HG03460 (cell line): Measurements from ENCODE around the gene DPP4.

ENCODE experiments used
- ATAC-seq: cut with Tn5 transposase; IDR thresholded peaks from one replicate; pipeline ENCODE4 v1.9.1; 2021; ENCODE audit not compliant: unreplicated experiment

DPP4 gene

DNA sequence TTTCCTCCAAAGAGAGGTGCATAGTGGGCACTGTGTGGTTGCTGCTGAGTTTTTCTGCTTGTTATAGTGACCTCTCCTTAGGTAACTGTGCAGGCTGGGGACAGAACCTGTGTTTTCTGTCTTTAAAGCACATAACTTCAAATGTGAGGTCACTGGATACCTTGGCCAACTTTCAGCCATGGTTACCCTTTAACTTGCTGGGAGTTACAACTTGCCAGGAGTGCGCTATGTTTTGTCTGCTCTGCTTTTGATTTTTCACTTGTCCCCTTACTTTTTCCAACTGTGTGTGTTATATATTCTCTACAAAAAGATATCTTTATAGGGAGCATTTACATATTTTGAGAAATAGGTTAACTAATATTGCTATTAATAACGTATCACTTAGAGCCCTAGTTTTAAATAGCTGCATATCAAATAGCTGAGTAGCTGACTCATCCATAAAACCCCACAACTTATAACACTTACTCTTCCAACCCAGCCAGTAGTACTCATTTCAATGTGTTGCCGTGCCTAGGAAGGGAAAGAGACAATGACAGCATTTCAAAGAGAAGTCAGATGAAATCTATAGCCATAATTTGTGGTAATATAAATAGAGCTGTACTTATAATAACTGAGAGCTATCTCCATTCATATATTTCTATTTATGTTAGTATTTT, 51.6 kb downstream of the DPP4 start:
- ATAC-seq, result no peak

DNA sequence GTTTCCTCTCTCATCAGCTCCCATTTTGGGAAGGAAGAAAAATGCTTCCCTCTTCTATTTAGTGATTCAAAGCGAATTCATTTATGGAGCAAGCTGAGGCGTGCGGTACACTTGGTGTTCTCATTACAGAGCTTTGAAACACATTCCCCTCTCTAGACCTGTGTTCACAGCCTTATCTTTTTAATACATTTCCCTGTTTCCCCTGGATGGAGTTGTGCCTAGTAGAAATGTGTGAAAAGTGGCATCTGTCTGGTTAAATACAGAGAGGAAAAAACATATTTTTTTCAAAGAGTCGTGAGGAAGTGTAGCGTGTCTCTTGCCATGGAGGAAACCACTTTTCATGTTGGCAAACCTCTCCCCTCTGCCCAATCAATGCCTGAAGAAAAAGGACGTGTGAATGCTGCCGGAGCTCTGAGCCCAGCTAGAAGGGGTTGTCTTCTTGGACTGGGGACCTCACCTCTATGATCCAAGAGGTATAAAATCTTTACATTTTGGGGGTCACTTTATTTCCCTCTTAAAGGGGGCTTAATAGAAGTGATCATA, 52.4 kb downstream of the DPP4 start:
- no peak for ATAC-seq

DNA sequence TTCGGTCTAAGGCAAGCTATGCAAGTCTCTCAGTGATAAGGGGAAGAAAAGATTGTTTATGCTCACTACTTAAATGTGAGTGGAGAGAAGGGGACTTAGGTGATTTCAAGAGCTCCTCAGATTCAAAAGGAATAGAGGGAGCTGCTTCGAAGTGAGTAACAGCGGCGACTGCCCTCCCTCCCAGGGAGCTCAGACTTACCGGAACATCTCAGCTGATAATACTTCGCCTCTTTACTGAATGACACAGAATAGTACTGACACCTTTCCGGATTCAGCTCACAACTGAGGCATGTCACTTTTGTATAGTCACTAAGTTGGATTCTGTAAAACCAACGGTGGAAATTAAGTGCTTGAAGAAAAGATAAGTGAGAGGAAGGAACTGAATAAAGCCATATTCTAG, 55.5 kb downstream of the DPP4 start:
- ATAC-seq, result no peak

DNA sequence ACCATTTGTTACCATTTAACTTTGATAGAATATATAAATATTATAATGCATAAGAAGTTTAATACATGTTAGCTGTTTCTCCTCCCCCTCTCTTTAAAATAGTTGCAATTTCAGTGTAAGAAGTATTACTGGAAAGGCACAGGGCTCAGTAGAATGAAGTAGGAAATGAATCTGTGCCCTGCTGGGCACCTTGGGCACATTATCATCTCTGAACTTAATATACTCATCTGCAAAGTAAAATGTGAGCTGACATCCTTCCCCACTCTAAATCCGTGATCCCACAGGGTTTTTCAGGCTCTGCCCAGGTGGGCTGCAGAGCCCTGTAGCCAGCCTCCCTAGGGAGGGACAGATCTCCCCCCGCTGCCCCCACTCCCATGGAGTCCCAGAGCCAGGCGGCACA, 56.8 kb downstream of the DPP4 start:
- ATAC-seq, result no peak

DNA sequence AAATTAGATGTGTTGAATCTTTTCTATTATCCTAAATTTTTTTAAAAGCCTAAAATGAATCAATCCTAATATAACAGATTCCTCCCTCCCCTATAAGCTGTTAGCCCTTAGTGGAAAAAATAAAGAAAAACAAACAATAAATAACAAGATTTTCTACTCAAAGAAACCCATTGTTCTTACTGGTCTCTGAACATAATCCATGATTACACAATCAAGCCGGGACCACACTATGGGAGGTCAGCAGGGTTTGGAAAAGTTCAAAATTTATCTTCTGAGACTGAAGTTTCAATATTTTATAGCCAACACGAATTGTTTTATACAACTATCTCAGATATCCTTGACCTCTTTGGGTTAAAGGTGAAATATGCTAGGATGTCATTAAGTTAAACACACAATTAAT, 57.9 kb downstream of the DPP4 start:
- no peak for ATAC-seq

DNA sequence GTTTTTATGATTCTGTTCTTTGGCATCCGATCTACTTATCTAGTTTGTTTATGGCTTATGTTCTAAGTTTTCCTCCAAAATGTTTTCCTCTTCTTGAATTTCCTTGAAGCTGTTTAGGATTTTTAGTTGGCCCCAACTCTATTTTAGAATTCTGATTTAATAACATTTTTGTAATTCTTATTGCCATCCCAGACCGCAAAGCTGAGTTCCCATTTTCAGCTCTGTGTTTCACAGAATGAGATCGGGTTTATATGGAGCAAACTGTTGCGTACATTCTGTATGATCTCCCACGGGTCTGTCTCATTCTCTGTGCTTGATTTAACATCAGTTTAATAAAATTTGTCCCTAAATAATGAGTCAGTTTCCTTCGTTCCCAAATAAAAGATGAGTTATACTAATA, 59.3 kb downstream of the DPP4 start:
- ATAC-seq, result no peak

DNA sequence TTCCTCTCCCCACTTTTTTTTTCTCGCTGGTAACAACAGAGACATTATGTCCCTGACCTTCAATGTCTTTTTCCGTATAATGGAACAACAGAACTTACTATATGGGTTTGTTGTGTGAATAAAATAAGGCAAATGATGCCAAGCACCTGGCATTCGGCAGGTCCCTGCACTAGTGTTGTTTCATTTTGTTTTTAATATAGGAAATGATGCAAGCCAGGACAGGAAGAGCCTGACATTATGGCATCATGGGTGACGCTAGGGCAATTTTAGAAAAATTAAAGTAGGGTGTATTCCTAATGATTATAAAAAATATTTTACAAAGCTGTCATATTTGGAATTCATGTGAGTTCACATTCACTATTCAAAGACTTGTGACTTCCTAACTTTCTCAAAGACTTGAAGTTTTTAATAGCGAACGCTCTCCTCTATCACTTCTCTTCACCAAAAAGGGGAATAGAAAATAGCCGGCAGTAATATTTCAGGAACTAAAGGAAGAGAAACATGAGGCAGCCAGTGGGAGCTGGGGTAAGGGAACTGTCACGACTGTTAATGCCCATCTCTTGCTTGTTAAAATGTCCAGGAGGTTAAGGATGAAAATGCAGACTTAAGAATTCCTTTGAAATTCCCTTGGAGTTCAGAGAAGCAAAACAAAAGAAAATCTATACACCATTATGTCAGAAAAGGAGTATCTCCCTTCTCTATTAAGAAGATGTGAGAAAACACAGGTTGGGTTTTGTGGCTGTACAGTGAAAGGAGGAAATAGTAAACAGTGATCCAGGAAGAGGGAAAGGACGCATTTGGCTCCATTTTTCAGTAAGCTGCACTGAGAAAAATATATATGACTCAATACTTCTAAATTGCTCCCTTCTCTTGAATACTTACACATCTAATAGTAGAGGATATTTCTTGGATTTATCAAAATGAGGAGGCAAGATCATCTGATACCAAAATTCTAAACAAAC, 60.2 kb downstream of the DPP4 start:
- no peak for ATAC-seq

DNA sequence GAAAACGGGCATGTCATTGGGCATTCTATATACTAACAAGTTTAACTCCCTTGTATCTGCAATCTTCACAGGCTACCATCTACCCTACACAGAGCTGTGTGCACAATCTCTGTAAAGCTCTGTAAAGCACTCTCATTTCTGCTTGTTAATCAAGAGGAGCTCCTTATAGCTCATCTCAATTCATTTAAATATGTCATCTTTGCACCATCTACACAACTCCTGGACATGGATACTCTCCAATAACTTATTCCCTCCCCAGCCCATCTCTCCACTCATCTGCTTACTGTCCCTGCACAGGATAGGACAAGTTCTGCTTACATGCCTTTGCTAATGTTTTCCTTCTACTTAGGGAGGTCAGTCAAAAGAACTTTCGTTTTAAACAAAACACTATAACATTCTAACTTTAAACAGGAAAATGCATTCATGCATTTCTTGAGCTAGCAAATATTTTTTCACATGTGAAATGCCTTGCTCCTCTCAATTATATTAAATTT, 61.4 kb downstream of the DPP4 start:
- ATAC-seq, result no peak

DNA sequence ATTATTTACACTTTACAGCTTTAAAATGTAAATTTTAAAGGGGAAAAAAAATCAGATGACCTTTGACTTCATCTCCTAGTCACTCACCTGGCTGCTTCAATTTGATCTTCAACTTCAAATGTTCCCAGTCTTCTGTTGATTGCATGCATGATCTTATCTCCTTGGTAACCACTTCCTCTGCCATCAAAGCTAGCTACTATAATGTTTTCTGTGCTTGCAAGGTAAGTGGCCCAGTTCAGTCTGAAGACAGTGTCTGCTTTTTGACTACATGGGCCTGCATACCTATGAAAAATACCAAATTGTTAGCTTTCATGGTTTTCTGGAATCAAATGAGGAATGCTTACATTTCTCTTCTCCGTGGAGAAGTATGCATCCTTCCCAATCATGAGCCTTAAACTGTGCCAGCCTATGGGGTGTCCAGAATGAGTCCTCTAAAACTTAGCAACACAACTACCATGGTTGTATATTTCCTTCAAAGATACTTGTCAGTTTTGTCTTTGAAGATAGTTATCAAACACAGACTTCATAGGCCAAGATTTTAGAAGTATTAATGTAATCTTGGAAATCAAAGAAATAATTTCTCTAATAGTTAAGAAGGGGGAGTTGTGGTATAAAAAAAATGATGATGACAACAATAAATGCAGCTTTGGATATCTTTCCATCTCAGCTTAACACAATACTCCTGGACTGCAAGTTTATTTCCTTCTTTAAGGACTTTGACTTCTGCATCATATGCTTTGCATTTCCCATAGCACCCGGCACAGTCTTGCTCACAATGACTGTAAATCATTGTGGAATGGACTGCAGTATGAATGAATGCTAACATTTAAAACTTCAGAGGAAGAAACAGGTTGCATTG, 62.1 kb downstream of the DPP4 start:
- ATAC-seq, result no peak

DNA sequence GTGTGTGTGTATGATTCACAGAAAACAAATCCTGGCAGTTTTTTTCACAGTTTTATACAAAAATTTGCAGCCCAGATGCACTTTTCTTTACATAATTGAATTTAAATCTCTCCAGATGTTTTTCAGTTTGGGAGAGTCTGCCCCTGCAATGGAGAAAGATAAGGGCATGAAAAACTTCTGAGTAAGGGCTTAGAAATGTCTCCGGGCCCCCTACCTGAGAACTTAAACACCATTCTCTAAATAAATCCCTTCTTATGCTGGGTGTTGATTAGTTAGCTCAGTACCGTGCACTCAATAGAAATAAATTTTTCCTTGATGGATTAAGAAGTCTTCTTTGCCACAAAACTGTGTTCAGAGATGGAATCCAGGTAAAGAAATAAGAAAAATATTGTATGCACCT, 64.5 kb downstream of the DPP4 start:
- no peak for ATAC-seq

DNA sequence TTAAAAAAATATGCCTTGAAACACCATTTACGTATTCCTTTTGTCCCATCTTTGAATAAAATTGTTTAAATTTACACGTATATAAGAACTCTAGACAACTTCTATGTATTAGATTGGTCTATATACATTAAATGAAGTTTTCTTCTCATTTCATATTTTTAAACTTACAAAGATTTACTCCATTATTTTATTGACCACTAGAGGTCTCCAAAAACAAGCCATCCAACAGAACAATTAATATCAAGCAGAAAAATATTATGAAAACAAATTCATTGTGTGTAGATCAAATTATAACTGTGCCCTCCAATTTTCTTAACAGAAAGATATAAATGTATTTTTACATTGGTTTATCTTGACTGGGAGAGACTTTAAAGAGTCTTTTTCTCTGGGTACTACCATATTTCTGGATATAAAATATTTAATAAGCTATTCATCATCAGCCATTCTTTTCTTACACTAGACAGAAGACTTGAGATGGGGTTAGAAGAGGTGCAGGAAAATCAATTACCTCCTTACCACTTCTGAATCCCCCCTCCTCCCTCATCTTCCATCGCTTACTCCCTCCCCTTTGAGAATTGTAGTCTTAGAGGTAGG, 66.5 kb downstream of the DPP4 start:
- no peak for ATAC-seq

DNA sequence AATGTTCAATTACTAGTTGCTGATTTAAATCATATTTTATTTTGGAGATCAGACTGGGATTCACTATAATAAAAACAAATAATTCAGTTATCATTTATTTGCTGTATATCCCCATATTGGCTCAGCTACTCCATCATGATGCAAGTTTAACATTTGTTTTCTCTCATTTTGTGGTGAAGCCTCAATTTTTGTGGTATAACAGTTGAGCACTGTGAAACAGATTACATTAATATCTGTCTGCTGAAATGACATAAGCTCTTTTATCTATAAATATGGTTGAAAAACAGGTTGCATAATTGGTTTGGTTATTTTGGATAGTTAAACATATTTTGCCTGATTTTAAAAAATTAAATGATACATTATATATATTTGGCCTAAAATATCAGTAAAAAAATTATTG, 67.7 kb downstream of the DPP4 start:
- no peak for ATAC-seq

DNA sequence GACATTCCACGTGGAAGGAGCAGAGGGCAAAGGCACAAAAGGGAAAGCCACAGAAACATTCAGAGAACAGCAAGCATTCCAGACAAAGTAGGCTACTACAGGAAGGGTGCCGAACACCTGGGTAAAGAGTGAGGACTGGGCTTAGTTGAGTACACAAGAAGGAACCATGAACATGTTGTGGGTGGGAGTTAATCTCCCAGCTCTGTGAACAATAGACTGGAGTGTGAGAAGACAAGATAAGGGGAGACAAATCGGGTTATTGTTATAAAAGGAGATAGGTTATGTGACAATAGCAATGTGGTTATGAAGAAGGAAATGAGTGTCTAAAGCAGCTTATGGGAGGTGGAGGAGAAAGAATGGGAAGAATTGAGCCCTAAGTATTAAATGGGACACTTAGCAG, 70.0 kb downstream of the DPP4 start:
- no peak for ATAC-seq

DNA sequence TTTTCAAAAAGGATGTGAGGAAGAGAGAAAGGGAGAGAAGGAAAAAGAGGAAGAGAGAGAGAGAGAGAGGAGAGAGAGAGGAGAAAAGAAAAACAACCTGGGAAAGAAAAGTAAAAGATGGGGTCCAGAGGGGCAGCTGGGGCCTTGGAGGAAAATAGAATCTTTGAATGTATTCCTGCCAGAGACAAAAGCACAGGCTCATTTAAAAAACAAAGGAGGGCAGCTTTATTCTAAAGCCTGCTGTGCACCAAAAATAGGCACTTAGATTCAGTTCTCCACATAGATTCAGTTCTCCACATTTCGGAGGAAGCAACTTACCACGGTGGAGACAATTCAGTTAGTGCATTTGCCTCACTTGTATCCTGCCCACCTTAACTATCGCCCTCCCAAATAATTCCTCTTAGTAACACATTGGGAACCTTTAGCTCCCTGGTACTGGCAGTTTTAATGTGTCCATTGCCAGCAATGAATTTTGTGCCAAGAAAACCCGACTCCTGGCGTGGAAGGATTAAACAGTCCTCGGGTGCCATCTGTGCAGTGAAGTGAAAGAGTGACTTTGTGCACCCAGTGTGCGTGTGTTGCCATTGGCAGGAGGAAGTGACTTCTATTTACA, 71.3 kb downstream of the DPP4 start:
- no peak for ATAC-seq

DNA sequence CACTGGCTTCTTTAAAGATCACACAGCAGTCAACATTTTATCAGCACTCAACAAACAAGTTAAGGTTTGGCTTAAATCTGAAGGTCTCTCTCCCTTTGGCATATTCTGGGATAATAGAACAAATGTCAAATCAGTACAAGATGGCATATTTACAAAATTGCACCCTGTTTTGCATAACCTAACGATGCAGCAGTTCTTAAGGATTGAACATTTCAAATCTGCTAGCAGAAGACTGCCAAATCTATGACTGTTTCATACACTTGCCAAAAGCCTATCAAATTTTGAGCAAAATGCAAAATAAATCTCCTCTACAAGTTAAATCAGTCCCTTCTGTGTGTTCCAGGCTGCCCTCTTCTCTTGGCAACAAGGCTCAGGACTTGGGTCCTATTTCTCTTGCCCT, 73.6 kb downstream of the DPP4 start:
- no peak for ATAC-seq

DNA sequence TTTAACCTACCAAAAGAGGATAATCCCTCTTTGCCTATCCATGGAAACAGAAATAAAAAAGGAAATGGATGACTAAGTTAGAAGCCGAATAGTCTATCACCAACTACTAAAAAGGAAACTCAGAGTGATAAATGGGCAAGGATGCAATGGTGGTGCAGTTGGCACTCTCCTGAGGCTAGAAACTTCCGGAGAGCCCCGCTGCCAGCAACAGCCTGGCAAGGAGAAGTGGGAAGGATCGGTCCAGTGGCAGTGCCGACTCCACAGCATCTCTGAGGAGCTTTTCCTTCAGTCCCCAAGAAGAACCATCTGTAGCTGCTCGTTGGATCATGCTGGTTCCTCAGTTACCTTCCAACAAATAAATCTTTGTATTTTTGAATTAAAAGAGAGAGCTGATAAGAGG, 74.7 kb downstream of the DPP4 start:
- ATAC-seq, result no peak

DNA sequence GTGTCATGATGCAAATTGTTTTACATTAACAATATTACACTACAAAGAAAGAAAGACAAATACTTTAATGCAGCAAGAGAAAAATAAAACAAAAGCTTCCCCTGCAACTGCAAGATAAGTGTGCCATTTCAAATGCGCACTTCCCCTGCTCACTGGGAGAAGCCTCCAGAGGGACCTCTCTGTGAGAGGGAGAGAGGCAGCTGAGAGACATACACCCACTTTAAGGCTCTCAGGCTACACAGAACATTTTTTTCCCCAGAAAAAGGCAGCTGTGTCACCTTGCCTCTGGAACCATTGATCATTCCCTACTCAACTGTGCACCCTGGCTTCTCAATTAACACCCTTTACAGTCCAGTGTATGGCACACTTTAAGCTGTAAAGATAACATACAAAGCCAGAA, 75.2 kb downstream of the DPP4 start:
- ATAC-seq, result no peak

DNA sequence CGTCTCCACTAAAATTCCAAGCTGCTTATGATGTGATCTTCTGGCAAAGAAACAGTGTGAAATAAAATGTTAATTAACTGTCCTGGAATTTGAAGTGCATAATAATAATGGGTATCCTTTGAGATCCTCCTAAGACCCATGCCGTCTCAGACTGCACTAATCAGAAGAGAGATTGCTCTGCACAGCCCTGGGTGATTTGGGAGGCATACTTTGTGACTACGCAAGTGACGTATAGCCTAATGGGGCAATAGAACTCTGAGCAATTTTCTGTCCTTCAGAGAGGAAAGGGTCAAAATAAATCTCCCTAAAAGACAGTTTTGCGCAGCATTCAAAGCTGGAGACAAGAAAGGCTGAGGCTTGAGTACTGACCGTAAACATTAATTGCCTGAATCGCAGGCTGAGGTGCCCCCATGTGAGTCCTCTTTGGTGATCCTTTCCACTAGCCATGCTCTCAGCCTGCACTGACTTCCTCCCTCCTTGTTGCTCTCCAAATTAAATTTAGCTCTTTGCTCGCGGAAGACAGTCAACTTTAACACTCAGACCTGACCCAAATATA, 76.0 kb downstream of the DPP4 start:
- ATAC-seq, result no peak

DNA sequence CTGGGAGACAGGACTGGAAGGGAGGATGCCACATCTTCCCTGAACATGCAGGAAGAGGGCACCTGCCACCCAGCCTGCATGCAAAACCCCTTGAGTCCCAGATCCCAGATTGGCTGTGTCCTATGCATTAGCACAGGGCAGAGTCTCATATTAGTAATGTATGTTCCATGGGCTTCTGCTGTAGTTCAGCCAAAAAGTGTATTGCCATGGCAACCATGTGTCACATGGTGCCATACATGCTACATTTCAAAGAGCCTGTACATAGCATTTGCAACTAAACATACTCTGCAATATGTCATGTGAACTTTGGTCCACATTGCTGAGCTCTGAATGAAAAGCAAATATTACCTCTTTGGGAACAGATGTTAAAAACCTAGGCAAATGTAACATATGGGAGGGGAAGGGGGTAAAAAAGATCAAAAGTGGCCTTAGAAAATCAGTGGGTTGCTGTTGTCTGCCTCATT, 78.4 kb downstream of the DPP4 start:
- no peak for ATAC-seq
